ENCODE measurements around the gene NPAS2. TPM values are rescaled to one million over a fixed set of nuclear protein-coding genes. Genes with fewer than 3 reads are reported as not detected.

Gene NPAS2
- total RNA-seq, 4 donors from 2014 or later, result 7.7 to 83.2 (median 15.1) TPM

DNA sequence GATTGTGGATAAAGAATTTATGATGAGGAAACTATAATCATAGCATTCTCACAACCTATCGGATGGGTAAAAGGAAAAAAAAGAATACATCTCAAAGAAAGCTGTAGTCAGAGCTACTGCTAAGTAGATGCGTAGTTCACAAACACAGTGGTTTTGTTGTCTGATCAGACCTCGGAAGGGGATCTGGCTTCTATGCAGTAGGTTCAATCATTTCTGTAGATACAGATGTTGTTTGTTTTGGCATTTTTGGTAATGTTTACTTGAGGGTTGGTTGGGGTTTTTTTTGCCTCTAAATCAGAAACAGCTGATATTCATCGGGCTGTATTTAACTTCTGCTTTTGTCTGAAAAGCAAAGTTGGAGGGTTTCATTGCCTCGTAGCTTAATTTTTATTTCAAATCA is 42.1 kb downstream of the NPAS2 start:
- no peak overlapping the region for H3K4me3 ChIP-seq
- no peaks in the 10 kb centered on the region for H3K27me3 ChIP-seq
- no peaks in the 10 kb centered on the region for H3K4me1 ChIP-seq
- no peaks in the 10 kb centered on the region for H3K36me3 ChIP-seq
- no peak for DNase-seq (ENCODE audit: low spot score in 2 of 2)
- TF ChIP-seq EP300 (IDR thresholded peaks at IDR 0.05), result no peak
- no peak for TF ChIP-seq POLR2A (IDR thresholded peaks at IDR 0.05)
- no peak for TF ChIP-seq CTCF (IDR thresholded peaks at IDR 0.05)
- H3K27ac ChIP-seq, result no peak overlapping the region
- 32 to 37% methylated on average over 5 of the region's 5 CpGs for WGBS, 2 donors
- peaks cover 0 to 2% (median 0%) of the 10 kb centered on the region in 4 donors for H3K9me3 ChIP-seq

GRCh38 chr2:100865816-100866460 is 46.0 kb downstream of the NPAS2 start:
- Histone ChIP-seq H3K4me1 (no peaks in the 10 kb centered on the region), H3K4me3 (no peak overlapping the region), H3K27ac (no peak overlapping the region), H3K36me3 (no peaks in the 10 kb centered on the region), H3K27me3 (no peaks in the 10 kb centered on the region), H3K9me3 (peaks cover 0 to 27% (median 2%) of the 10 kb centered on the region in 4 donors)
- 81 to 88% methylated on average over 5 of the region's 5 CpGs for WGBS, 2 donors
- TF ChIP-seq EP300 (IDR thresholded peaks at IDR 0.05) (no peak), POLR2A (IDR thresholded peaks at IDR 0.05) (no peak), CTCF (IDR thresholded peaks at IDR 0.05) (no peak)
- DNase-seq (ENCODE audit: low spot score in 2 of 2), result no peak

DNA sequence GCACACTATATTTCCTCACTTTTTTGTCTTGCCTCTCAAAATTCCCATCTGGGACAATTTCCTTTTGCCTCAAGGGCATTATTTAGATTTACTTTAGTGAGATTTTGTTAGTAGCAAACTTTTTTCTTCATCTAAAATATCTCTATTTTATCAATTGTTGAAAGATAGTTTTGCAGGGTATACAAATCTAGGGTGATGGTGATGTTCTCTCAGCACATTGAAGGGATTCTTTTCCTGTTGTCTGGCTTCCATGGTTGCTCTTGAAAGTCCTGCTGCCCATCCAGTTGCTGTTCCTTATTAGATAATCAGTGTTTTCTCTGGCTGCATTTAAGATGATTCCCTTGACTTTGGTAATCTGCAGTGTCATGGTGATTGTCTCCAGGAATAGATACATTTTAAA is 48.1 kb downstream of the NPAS2 start:
- H3K4me1 ChIP-seq, result no peaks in the 10 kb centered on the region
- no peaks in the 10 kb centered on the region for H3K36me3 ChIP-seq
- TF ChIP-seq EP300 (IDR thresholded peaks at IDR 0.05) (no peak), CTCF (IDR thresholded peaks at IDR 0.05) (no peak), POLR2A (IDR thresholded peaks at IDR 0.05) (no peak)

DNA sequence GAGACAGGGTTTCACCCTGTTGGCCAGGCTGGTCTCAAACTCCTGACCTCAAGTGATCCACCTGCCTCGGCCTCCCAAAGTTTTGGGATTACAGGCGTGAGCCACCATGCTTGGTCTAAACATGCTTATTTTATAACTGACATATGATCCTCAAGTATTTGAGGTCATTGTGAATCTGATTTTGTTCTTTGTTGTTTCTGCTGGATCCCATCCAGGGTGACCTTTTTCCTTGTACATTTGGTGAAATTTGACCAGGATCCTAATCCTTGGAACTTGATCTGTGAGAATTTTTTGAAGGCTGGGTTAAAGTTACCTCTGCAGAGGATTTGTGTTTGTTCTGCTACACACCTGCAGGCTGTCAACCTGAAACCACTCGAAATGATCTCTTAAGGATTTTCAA is 49.2 kb downstream of the NPAS2 start:
- Histone ChIP-seq H3K27me3 (no peaks in the 10 kb centered on the region), H3K27ac (no peak overlapping the region), H3K4me1 (no peaks in the 10 kb centered on the region), H3K4me3 (no peak overlapping the region), H3K36me3 (no peaks in the 10 kb centered on the region), H3K9me3 (peaks cover 0 to 27% (median 2%) of the 10 kb centered on the region in 4 donors)
- WGBS, 2 donors, result 89 to 90% methylated on average over 3 of the region's 3 CpGs
- no peak for TF ChIP-seq CTCF (IDR thresholded peaks at IDR 0.05)
- TF ChIP-seq POLR2A (IDR thresholded peaks at IDR 0.05), result no peak
- no peak for TF ChIP-seq EP300 (IDR thresholded peaks at IDR 0.05)
- no peak for DNase-seq (ENCODE audit: low spot score in 2 of 2)

More for the DNA sequence above, 48.1 kb downstream of the NPAS2 start:
- no peak for DNase-seq (ENCODE audit: low spot score in 2 of 2)
- Histone ChIP-seq H3K4me3 (no peak overlapping the region), H3K27me3 (no peaks in the 10 kb centered on the region), H3K27ac (no peak overlapping the region), H3K9me3 (peaks cover 0 to 27% (median 2%) of the 10 kb centered on the region in 4 donors)

- DNase-seq (ENCODE audit: low spot score in 2 of 2), result no peak
- H3K9me3 ChIP-seq, result peaks cover 0 to 27% (median 2%) of the 10 kb centered on the region in 4 donors
- WGBS, 2 donors, result 85 to 88% methylated on average over 6 of the region's 6 CpGs
- no peak for TF ChIP-seq POLR2A (IDR thresholded peaks at IDR 0.05)
- no peak for TF ChIP-seq CTCF (IDR thresholded peaks at IDR 0.05)
- TF ChIP-seq EP300 (IDR thresholded peaks at IDR 0.05), result no peak
- no peaks in the 10 kb centered on the region for H3K4me1 ChIP-seq
- H3K27me3 ChIP-seq, result no peaks in the 10 kb centered on the region
- H3K4me3 ChIP-seq, result no peak overlapping the region
- H3K27ac ChIP-seq, result no peak overlapping the region
- no peaks in the 10 kb centered on the region for H3K36me3 ChIP-seq
These were observed 51.0 kb downstream of the NPAS2 start for GRCh38 chr2:100870652-100871531.

Data from tibial nerve (tissue), 4 donors.